Inferior parietal cortex (tissue), 1 donor: ENCODE data around the gene TMEM255B.
A peak's percentile ranks its signal among the peaks of the same experiment; 100 is the strongest.
"Not testable (repeated sequence)": the region's sequence is repeated elsewhere in the genome, so short reads cannot be mapped to it uniquely, and the experiment has no call there.

Experiments
- DNase-seq: peaks from one replicate; pipeline ENCODE4 v3.0.0-alpha.2; 2016; ENCODE audit errors: extremely low spot score

The TMEM255B gene

GRCh38 chr13:113748101-113748861, 10.7 kb upstream of the TMEM255B start:
- DNase-seq, result no peak

DNA sequence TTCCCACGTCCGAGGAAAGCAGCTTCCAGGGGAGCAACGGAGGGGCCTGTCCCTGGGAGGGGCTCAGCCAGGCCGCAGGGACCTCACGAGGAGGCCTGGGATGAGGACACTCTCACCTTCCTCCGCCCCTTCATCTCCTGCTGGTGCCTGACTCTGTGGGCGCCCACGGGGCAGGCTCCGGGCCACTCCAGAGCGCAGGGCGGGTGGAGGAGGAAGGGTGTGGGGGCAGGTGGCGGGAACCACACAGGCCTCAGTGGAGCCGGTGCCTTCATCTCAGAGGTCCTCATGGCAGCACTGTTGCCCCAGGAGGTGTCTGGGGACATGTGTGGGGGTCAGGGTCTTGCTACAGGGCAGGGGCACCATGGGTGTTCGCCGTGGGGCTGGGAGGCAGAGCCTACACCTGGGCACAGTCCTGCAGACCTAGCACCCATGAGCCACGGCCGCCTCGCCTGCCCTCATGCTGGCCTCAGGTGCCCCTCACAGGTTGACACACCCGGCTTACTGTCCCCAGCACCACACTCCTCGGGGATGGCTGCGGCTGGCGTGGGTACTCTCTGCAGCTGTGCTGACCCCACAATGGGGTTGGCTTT, 10.1 kb upstream of the TMEM255B start:
- DNase-seq, result no peak

DNA sequence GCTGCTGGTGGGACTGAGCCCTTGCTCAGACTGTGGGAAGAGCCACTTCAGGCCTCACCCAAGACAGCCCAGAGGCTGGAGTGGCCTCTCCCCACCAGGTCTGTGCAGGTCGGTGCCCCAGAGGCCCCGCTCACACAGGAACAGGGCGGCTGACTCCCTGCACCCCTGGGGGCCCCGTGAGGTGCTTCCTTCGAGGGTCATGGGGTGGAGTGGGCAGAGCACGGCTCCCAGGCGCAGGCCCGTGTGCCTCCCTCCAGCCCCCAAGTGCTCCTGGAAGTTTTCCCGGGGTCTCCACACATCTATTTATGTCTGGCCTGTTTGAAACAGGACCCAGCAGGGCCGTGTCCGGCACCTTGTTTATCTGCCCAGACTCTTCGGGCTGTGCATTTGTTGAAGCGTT, 9.5 kb upstream of the TMEM255B start:
- DNase-seq, result no peak

DNA sequence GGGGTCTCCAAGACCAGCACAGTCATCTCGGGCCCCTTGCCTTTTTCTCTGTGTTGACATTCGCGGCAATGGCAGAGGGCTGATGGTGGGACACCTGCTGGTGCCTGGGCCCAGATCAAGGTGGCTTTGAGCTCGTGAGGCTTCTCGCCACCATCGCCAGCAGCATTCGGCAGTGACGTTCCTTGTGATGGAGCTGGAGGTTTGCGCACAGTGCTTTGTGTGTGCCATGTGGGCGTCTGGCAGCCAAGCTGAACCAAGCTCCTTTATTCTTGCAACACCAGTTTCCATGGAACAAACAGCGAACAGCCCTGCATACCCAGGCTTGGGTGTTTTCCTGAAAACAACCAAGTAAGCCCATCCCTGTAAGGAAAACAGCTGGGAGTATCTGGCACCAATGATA, 9.1 kb upstream of the TMEM255B start:
- DNase-seq, result no peak

GRCh38 chr13:113750554-113751399, 8.2 kb upstream of the TMEM255B start:
- DNase-seq, result no peak

DNA sequence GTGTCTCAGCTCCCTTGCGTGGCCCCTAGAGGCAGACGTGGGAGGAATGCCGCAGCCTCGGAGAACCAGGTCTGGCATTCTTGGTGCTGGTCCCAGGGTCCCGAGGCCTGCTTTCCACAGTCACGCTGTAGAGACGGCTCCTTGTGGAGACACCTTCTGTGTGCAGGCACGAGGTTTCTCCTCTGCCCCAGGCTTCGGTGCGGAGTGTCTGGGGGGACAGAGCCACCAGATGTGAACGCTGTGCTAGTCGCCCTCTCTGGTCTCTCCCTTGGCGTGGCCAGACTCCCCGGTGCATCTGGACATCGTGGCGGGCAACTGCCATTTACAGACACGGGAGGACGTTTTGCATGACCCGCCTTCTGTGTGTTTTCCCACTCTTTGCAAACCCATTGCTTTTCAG, 7.5 kb upstream of the TMEM255B start:
- DNase-seq, result no peak

DNA sequence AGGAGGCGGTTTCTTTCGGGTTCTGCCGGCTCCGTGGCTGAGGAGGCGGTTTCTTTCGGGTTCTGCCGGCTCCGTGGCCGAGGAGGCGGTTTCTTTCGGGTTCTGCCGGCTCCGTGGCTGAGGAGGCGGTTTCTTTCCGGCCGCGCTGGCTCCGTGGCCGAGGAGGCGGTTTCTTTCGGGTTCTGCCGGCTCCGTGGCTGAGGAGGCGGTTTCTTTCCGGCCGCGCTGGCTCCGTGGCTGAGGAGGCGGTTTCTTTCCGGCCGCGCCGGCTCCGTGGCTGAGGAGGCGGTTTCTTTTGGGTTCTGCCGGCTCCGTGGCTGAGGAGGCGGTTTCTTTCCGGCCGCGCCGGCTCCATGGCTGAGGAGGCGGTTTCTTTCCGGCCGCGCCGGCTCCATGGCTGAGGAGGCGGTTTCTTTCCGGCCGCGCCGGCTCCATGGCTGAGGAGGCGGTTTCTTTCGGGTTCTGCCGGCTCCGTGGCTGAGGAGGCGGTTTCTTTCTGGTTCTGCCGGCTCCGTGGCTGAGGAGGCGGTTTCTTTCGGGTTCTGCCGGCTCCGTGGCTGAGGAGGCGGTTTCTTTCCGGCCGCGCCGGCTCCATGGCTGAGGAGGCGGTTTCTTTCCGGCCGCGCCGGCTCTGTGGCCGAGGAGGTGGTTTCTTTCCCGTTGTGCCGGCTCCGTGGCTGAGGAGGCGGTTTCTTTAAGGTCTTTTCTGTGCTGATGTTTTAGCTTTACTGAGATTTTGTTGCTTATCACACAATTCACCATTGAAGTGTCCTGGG, 6.6 kb upstream of the TMEM255B start:
- DNase-seq, result not testable (repeated sequence)

- DNase-seq, result no peak
Observed at GRCh38 chr13:113753171-113753570, 5.9 kb upstream of the TMEM255B start.

GRCh38 chr13:113754242-113754641, 4.8 kb upstream of the TMEM255B start:
- no peak for DNase-seq

GRCh38 chr13:113754691-113755090, 4.3 kb upstream of the TMEM255B start:
- DNase-seq, result no peak

GRCh38 chr13:113756441-113757097, 2.5 kb upstream of the TMEM255B start:
- no peak for DNase-seq

- DNase-seq, result peak; percentile 8
Observed at GRCh38 chr13:113759525-113760137, 605 bp downstream of the TMEM255B start.

DNA sequence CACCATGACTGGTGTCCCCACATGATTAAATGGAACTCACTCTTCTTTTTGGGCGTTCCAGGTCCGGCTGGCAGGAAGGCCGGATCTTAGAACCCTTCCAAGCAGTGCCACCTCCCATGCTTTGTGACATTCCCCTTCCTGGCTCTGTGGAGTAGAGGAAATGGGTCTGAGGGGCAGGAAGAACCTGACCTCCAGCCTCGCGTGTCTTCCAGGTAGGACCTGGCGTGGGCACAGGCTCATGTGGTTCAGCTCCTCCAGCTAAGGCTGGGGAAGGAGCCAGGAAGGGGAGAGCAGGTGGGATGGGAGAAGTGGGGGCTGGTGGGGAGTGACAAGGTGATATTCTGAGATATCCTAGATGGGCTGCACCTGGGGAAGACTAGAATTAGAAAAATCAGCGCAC, 2.1 kb downstream of the TMEM255B start:
- DNase-seq, result no peak

GRCh38 chr13:113762075-113762474, 3.0 kb downstream of the TMEM255B start:
- no peak for DNase-seq

DNA sequence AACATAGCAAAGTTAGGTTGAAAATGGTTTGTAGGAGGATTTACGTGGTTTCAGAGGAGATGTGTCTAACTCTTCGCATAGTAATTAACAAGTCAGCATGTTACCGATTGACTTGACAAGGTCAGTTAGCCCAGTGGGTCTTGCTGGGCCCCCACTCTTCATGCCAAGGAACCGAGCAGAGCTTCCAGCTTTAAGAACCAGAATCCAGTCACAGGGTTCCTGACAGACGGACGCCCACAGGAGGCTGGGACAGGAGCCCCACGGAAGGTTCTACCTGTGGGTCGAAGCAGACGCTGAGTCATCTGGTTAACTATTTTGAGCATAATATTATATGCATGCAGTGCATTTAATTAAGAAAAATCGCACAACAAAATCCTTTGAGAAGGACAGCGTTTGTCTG, 3.5 kb downstream of the TMEM255B start:
- DNase-seq, result no peak

- DNase-seq, result no peak
Observed at GRCh38 chr13:113763254-113763653, 4.2 kb downstream of the TMEM255B start.

DNA sequence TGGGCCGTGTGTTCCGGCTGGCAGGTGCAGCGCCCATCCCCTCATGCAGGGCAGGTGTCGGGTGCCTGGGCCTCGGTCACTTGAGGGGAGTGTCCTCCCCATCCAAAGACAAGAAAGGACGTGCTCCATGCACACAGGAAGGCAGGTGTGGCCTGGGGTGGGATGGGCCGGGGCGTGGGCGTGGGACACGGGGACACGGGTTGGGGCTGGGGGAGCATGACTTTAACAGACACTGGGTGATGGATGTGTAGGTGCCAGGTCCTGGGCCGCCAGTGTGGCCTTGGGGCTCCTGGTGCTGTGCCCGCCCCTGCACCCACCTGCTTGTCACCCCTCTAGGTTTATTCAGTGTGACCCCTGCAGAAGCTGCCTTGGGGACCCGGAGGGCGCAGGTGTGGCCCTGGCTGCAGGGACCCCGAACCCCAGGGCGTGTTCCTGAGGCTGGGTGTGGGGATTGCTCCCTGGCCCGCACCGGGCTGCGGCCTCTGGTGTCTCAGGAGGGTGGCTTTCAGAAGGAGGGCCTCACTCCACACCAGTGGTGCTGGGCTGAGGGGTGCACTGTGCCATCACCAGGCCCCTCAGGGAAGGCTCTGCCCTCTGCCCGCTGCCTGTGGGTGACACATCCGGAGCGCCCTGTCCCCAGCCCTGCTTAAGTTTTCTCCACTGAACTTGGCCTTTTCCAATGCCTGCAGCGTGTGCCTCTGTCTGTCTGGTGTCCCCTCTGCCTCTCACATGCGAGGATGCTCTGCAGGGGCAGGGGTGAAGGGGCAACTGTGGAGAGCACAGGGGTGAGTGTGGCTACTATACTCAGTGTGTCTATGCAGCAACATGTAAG, 5.2 kb downstream of the TMEM255B start:
- DNase-seq, result no peak

GRCh38 chr13:113764793-113765563, 6.0 kb downstream of the TMEM255B start:
- DNase-seq, result no peak

DNA sequence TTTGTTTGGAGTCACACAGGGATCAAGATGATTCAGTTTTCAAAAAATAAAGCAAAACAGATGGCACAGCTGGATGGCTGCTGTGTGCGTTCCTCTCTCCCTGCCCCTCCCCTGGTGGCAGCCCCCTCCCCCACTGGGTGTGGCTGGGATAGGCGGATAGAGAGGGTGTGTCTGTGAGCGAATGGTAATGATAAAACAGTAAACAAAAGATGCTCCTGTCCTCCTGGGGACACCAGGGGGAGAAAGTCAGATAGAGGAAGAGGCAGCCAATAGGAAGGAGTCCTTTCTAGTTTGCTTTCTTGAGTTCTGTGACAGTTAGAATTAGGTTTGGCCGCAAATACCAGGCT, 6.5 kb downstream of the TMEM255B start:
- no peak for DNase-seq
